ENCODE measurements around the gene RAB40A. TPM values are rescaled to one million over a fixed set of nuclear protein-coding genes. Genes with fewer than 3 reads are reported as not detected.

Gene RAB40A
- total and polyA plus RNA-seq, 9 of the 15 experiments (the other 6 are each of a cell fraction or from before 2014, with no cell fraction given) = 0.07 to 0.15 (median 0.10) TPM; not detected in 3

DNA sequence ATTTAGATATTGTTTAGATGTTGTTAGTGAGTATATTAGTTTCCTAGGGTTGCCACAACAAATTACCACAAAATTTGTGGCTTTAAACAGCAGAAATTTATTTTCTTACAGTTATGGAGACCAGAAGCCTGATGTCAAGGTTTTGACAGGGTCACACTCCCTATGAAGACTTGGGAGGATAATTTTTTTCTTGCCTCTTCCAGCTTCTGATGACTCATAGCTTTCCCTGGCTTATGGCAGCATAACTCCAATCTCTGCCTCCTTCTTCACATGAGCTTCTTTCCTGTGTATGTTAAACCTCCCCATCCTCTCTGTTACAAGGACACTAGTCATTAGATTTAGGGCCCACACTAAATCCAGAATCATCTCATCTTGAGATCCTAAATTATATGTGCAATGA is 20.9 kb upstream of the RAB40A start (continued):
- no peak for TF ChIP-seq ZBTB8A (IDR thresholded peaks at IDR 0.05; ENCODE audit: partially characterized antibody)

DNA sequence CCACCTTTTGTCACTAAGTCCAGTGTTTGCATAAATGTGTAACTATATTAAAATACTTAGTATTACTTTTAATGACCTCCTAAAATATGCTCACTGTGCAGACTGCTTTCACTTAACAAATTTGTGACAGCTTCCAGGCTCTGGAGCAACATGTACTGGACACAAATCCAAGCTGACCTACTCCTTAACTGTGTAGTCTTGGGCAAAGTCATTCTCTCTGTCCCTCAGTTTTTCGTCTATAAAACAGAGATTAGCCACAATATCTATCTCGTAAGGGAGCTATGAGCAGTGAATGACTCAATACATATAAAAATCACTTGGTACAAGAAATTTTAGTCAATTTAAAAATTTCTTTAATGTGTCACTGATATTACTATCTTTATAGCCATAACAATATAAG is 20.4 kb upstream of the RAB40A start:
- WGBS (ENCODE audit: insufficient coverage, low coverage, missing lambda C conversion rate) = 0% methylated on average over 2 of the region's 2 CpGs
- FAIRE-seq = no peak
- no peak for TF ChIP-seq U2AF1 (optimal IDR thresholded peaks at IDR 0.05; ENCODE audit: low read depth, low read length)
- no peak for TF ChIP-seq HIVEP1 (CRISPR knock-in tag; IDR thresholded peaks at IDR 0.05)
- no peak for TF ChIP-seq PBX2 (CRISPR knock-in tag; IDR thresholded peaks at IDR 0.05; ENCODE audit: low read depth)
- TF ChIP-seq PBX2 (tag; conservative IDR thresholded peaks at IDR 0.05; ENCODE audit: low read depth) = no peak
- TF ChIP-seq FOXP4 (CRISPR knock-in tag; IDR thresholded peaks at IDR 0.05; ENCODE audit: borderline replicate concordance) = no peak
- TF ChIP-seq PRDM10 (IDR thresholded peaks at IDR 0.05; ENCODE audit: partially characterized antibody) = no peak
- TF ChIP-seq ZMIZ1 (IDR thresholded peaks at IDR 0.05; ENCODE audit: low read depth in 2 of 2, low read length in 2 of 2) = no peak

More for the DNA sequence above, 20.4 kb upstream of the RAB40A start:
- H3K4me1 ChIP-seq (replicated peaks in 1 of 2; ENCODE audit: control insufficient read depth in 2 of 2, insufficient read depth in 2 of 2, low read length in 2 of 2) = no peaks in the 10 kb centered on the region
- no peaks in the 10 kb centered on the region for H3K36me3 ChIP-seq (ENCODE audit: control insufficient read depth, insufficient read depth, low read length)
- intact Hi-C loops (cut with micrococcal nuclease) = no loop called here
- POLR2A ChIA-PET = interaction anchor here (0.6 kb wide), 1 partner anchor 16 kb away, joined by 3 read pairs; no protein-coding TSS in a partner anchor
- H2AFZ ChIP-seq (ENCODE audit: low read depth, low read length) = no peak overlapping the region
- no peaks in the 10 kb centered on the region for H3K9me3 ChIP-seq (replicated peaks; ENCODE audit: control insufficient read depth, insufficient read depth, low read depth, low read length)
- no peaks in the 10 kb centered on the region for H3K9me1 ChIP-seq (ENCODE audit: control insufficient read depth, insufficient read depth, low read length)
- no peak overlapping the region for H3K4me2 ChIP-seq (ENCODE audit: insufficient read depth, low read length)
- DNase-seq (ENCODE audit: extremely low read depth in 1 of 4, low spot score in 3 of 4) (no peak), ATAC-seq (no peak)
- no peaks in the 10 kb centered on the region for H3K79me2 ChIP-seq (ENCODE audit: control insufficient read depth, insufficient read depth, low read length)
- H3K4me3 ChIP-seq = no peak overlapping the region
- BruUV-seq (replicated peaks) = no TSS peak
- no peaks in the 10 kb centered on the region for H3K27me3 ChIP-seq (ENCODE audit: control insufficient read depth in 2 of 2, insufficient read depth in 2 of 2, low read length in 2 of 2)
- CTCF ChIA-PET (ENCODE audit: low intra/inter-chr PET ratio) = no interaction called here
- no peaks in the 10 kb centered on the region for H4K20me1 ChIP-seq (replicated peaks; ENCODE audit: control insufficient read depth, insufficient read depth, low read length)
- no peak overlapping the region for H3K27ac ChIP-seq (ENCODE audit: extremely low read depth, low read depth, low read length)
- H3K9ac ChIP-seq (ENCODE audit: insufficient read depth in 1 of 2, low read depth in 2 of 2, low read length in 2 of 2) = no peak overlapping the region
- in situ Hi-C loops (cut with MboI) = no loop called here

Data from K562 (cell line).